ENCODE measurements around the gene HDAC2. TPM values are rescaled to one million over a fixed set of nuclear protein-coding genes. Genes with fewer than 3 reads are reported as not detected.

The HDAC2 gene
- total RNA-seq, 4 donors from 2014 or later = 44.1 to 70.9 (median 50.2) TPM

GRCh38 chr6:113967777-113968176 lies 3.2 kb downstream of the HDAC2 start:
- no peaks in the 10 kb centered on the region for H3K36me3 ChIP-seq
- H3K9me3 ChIP-seq = no peaks in the 10 kb centered on the region
- TF ChIP-seq POLR2A (IDR thresholded peaks at IDR 0.05) (no peak), CTCF (IDR thresholded peaks at IDR 0.05) (no peak)
- WGBS, 2 donors = 51 to 58% methylated on average over 3 of the region's 3 CpGs
- no peak overlapping the region for H3K27ac ChIP-seq
- no peaks in the 10 kb centered on the region for H3K27me3 ChIP-seq
- DNase-seq = no peak
- H3K4me3 ChIP-seq (replicated peaks in 1 of 3) = no peak overlapping the region
- intact Hi-C loops (cut with DNase I) = no loop called here
- peaks cover 14 to 27% of the 10 kb centered on the region in 2 donors for H3K4me1 ChIP-seq

- intact Hi-C loops (cut with DNase I) = no loop called here
- no peaks in the 10 kb centered on the region for H3K9me3 ChIP-seq
- H3K4me1 ChIP-seq = peaks cover 0 to 2% of the 10 kb centered on the region in 2 donors
- peaks cover 0 to 4% of the 10 kb centered on the region in 2 donors for H3K36me3 ChIP-seq
- no peak for DNase-seq
- no peaks in the 10 kb centered on the region for H3K27me3 ChIP-seq
- no peak for TF ChIP-seq POLR2A (IDR thresholded peaks at IDR 0.05)
- no peak for TF ChIP-seq CTCF (IDR thresholded peaks at IDR 0.05)
- no peak overlapping the region for H3K4me3 ChIP-seq (replicated peaks in 1 of 3)
- H3K27ac ChIP-seq = no peak overlapping the region
- WGBS, 2 donors = 81 to 84% methylated on average over 2 of the region's 2 CpGs
These were observed 10.2 kb downstream of the HDAC2 start for GRCh38 chr6:113960795-113961194.

DNA sequence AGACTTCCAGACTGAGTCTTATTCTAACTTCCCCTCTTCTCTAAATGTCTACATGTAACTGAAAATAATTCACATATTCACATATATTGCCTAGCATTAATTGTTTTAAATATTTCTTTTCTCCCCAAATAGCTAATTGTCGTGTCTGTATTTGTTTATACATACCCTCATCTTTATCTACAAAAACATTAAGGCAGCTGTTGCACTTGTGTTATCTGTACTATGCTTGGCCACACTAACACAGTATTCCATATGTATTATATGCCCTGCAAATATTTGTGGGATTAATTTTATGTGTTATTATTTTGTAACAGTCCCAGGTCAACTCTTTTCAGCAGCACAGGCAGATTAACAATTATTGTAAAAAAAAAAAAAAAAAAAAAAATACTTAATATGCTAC lies 11.7 kb downstream of the HDAC2 start:
- Histone ChIP-seq H3K4me1 (no peaks in the 10 kb centered on the region), H3K27me3 (no peaks in the 10 kb centered on the region), H3K9me3 (no peaks in the 10 kb centered on the region), H3K4me3 (replicated peaks in 1 of 3) (no peak overlapping the region), H3K27ac (no peak overlapping the region), H3K36me3 (peaks cover 4% of the 10 kb centered on the region in 2 donors)
- no peak for DNase-seq
- intact Hi-C loops (cut with DNase I) = no loop called here
- no peak for TF ChIP-seq CTCF (IDR thresholded peaks at IDR 0.05)
- no peak for TF ChIP-seq POLR2A (IDR thresholded peaks at IDR 0.05)
- 83 to 88% methylated on average over 1 of the region's 1 CpG for WGBS, 2 donors

GRCh38 chr6:113954653-113955052 lies 16.3 kb downstream of the HDAC2 start:
- H3K27me3 ChIP-seq = no peaks in the 10 kb centered on the region
- WGBS, 2 donors = 97 to 100% methylated on average over 1 of the region's 1 CpG
- no peaks in the 10 kb centered on the region for H3K9me3 ChIP-seq
- peaks cover 4% of the 10 kb centered on the region in 2 donors for H3K36me3 ChIP-seq
- TF ChIP-seq POLR2A (IDR thresholded peaks at IDR 0.05) (no peak), CTCF (IDR thresholded peaks at IDR 0.05) (no peak)
- no peak overlapping the region for H3K27ac ChIP-seq
- H3K4me1 ChIP-seq = no peaks in the 10 kb centered on the region
- no peak overlapping the region for H3K4me3 ChIP-seq (replicated peaks in 1 of 3)
- intact Hi-C loops (cut with DNase I) = no loop called here
- DNase-seq = no peak

DNA sequence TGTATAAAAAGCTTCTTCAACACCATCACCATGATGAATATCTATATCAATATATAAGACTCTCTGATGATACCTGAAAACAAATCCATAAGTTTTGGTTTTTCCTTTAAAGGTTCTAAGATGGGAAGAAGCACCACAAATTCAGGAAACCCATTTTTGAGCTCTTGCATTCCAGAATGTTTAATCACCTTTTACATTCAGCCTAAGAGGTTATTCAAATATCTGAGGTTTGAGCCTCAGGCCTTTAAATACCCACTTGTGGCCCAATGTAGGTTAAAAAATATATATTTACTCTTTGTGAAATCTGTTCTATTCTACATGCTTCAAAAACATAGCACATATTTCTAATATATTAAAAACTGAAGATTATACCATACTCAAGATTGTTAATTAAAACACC lies 17.6 kb downstream of the HDAC2 start:
- Histone ChIP-seq H3K4me3 (replicated peaks in 1 of 3) (no peak overlapping the region), H3K27ac (no peak overlapping the region), H3K4me1 (no peaks in the 10 kb centered on the region), H3K27me3 (no peaks in the 10 kb centered on the region), H3K9me3 (no peaks in the 10 kb centered on the region), H3K36me3 (peaks cover 4% of the 10 kb centered on the region in 2 donors)
- DNase-seq = no peak
- intact Hi-C loops (cut with DNase I) = no loop called here
- TF ChIP-seq POLR2A (IDR thresholded peaks at IDR 0.05) = no peak
- TF ChIP-seq CTCF (IDR thresholded peaks at IDR 0.05) = no peak

Measured in thyroid gland (tissue), 4 donors.